ENCODE results near the gene RNFT2. TPM values are rescaled to one million over a fixed set of nuclear protein-coding genes. Genes with fewer than 3 reads are reported as not detected.
A peak's percentile ranks its signal among the peaks of the same experiment; 100 is the strongest.

The RNFT2 gene
- total RNA-seq, 6 experiments from 2014 or later, result 7.1 to 12.0 (median 11.2) TPM

- Mint-ChIP-seq H3K9me3 (no peaks in the 10 kb centered on the region), H3K4me3 (no peak overlapping the region), H3K27me3 (ENCODE audit: insufficient read depth) (no peaks in the 10 kb centered on the region), H3K36me3 (ENCODE audit: low read depth) (peaks cover 16% of the 10 kb centered on the region), H3K27ac (no peak overlapping the region), H3K4me1 (ENCODE audit: low read depth) (peaks cover 20% of the 10 kb centered on the region)
- TF ChIP-seq CTCF (IDR thresholded peaks at IDR 0.05), result no peak
- no peak for DNase-seq
Observed at GRCh38 chr12:116731801-116732200, 6.3 kb upstream of the RNFT2 start.

- H3K36me3 Mint-ChIP-seq (ENCODE audit: low read depth), result peaks cover 16% of the 10 kb centered on the region
- no peak overlapping the region for H3K4me3 Mint-ChIP-seq
- no peak for TF ChIP-seq CTCF (IDR thresholded peaks at IDR 0.05)
Observed at GRCh38 chr12:116734156-116734768, 3.9 kb upstream of the RNFT2 start.

GRCh38 chr12:116735084-116735483, 3.0 kb upstream of the RNFT2 start:
- DNase-seq, result no peak
- no peak for TF ChIP-seq CTCF (IDR thresholded peaks at IDR 0.05)
- Mint-ChIP-seq H3K9me3 (no peaks in the 10 kb centered on the region), H3K4me3 (no peak overlapping the region), H3K27me3 (ENCODE audit: insufficient read depth) (peaks cover 1% of the 10 kb centered on the region), H3K4me1 (ENCODE audit: low read depth) (peaks cover 25% of the 10 kb centered on the region), H3K36me3 (ENCODE audit: low read depth) (peaks cover 16% of the 10 kb centered on the region), H3K27ac (no peak overlapping the region)

More at GRCh38 chr12:116734156-116734768, 3.9 kb upstream of the RNFT2 start:
- Mint-ChIP-seq H3K27me3 (ENCODE audit: insufficient read depth) (peaks cover 1% of the 10 kb centered on the region), H3K27ac (no peak overlapping the region), H3K4me1 (ENCODE audit: low read depth) (peaks cover 25% of the 10 kb centered on the region), H3K9me3 (no peaks in the 10 kb centered on the region)
- no peak for DNase-seq

GRCh38 chr12:116735951-116736599, 2.0 kb upstream of the RNFT2 start:
- Mint-ChIP-seq H3K4me1 (ENCODE audit: low read depth) (peaks cover 25% of the 10 kb centered on the region), H3K27ac (no peak overlapping the region), H3K4me3 (peak overlapping the region; percentile 97), H3K27me3 (ENCODE audit: insufficient read depth) (peaks cover 3% of the 10 kb centered on the region), H3K9me3 (no peaks in the 10 kb centered on the region), H3K36me3 (ENCODE audit: low read depth) (peaks cover 16% of the 10 kb centered on the region)
- TF ChIP-seq CTCF (IDR thresholded peaks at IDR 0.05), result no peak
- no peak for DNase-seq

GRCh38 chr12:116736962-116737773, 947 bp upstream of the RNFT2 start:
- no peak for TF ChIP-seq CTCF (IDR thresholded peaks at IDR 0.05)
- peaks cover 13% of the 10 kb centered on the region for H3K36me3 Mint-ChIP-seq (ENCODE audit: low read depth)
- peak overlapping the region; percentile 65 for H3K27ac Mint-ChIP-seq
- H3K9me3 Mint-ChIP-seq, result no peaks in the 10 kb centered on the region
- no peak for DNase-seq
- peaks cover 3% of the 10 kb centered on the region for H3K27me3 Mint-ChIP-seq (ENCODE audit: insufficient read depth)
- H3K4me1 Mint-ChIP-seq (ENCODE audit: low read depth), result peaks cover 25% of the 10 kb centered on the region
- H3K4me3 Mint-ChIP-seq, result peak overlapping the region; percentile 97

Data from HFFc6 (cell line).